SU-DHL-6 (cell line): ENCODE data around the gene WDR43.

Source experiments
- EZH2phosphoT487 ChIP-seq: fragments of 200-600 bp; sonication (generic), shearing (Covaris generic); conservative IDR thresholded peaks from 2 replicates; pipeline ENCODE4 v1.6.1; 2018; ENCODE audit warnings: mild to moderate bottlenecking, antibody characterized with exemption, low read length, moderate library complexity, mixed read lengths
- TF ChIP-seq, protein P1 (sequence below): fragments of 200-600 bp; sonication (generic); IDR thresholded peaks from one replicate; pipeline ENCODE4 v1.5.1; 2017; ENCODE audit warnings: antibody characterized with exemption, mild to moderate bottlenecking, low read length, moderate library complexity; ENCODE audit not compliant: insufficient read depth, poor library complexity, severe bottlenecking

GRCh38 chr2:28926847-28927246 lies 32.4 kb downstream of the WDR43 start:
- TF ChIP-seq, protein P1, sequence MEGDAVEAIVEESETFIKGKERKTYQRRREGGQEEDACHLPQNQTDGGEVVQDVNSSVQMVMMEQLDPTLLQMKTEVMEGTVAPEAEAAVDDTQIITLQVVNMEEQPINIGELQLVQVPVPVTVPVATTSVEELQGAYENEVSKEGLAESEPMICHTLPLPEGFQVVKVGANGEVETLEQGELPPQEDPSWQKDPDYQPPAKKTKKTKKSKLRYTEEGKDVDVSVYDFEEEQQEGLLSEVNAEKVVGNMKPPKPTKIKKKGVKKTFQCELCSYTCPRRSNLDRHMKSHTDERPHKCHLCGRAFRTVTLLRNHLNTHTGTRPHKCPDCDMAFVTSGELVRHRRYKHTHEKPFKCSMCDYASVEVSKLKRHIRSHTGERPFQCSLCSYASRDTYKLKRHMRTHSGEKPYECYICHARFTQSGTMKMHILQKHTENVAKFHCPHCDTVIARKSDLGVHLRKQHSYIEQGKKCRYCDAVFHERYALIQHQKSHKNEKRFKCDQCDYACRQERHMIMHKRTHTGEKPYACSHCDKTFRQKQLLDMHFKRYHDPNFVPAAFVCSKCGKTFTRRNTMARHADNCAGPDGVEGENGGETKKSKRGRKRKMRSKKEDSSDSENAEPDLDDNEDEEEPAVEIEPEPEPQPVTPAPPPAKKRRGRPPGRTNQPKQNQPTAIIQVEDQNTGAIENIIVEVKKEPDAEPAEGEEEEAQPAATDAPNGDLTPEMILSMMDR: no peak
- TF ChIP-seq EZH2phosphoT487: no peak
